IPS-20b (cell line): ENCODE results near the gene TMEM150A.
"Not testable (repeated sequence)": the region's sequence is repeated elsewhere in the genome, so short reads cannot be mapped to it uniquely, and the experiment has no call there.

ENCODE experiments used
- H3K27ac ChIP-seq: one replicate; pipeline ENCODE4 v1.5.1; 2013; ENCODE audit warnings: low read length
- H3K27me3 ChIP-seq: 2 replicates; pipeline ENCODE4 v1.6.1; 2013; ENCODE audit warnings: mild to moderate bottlenecking, low read length, inconsistent platforms; ENCODE audit not compliant: insufficient read depth
- H3K36me3 ChIP-seq: 2 replicates; pipeline ENCODE4 v1.6.1; 2013; ENCODE audit warnings: low read depth, mild to moderate bottlenecking, inconsistent platforms, low read length, moderate library complexity; ENCODE audit not compliant: insufficient read depth
- H3K4me1 ChIP-seq: 2 replicates; pipeline ENCODE4 v1.6.1; 2013; ENCODE audit warnings: mild to moderate bottlenecking, control low read depth, inconsistent platforms, low read length, moderate library complexity; ENCODE audit not compliant: insufficient read depth
- H3K4me3 ChIP-seq: 2 replicates; pipeline ENCODE4 v1.5.1; 2013; ENCODE audit warnings: mild to moderate bottlenecking, low read length, inconsistent platforms
- H3K9ac ChIP-seq: 2 replicates; pipeline ENCODE4 v1.6.1; 2013; ENCODE audit warnings: low read depth, mild to moderate bottlenecking, inconsistent platforms, low read length, moderate library complexity
- H3K9me3 ChIP-seq: 2 replicates; pipeline ENCODE4 v1.6.1; 2013; ENCODE audit warnings: mild to moderate bottlenecking, low read depth, low read length, inconsistent platforms; ENCODE audit not compliant: insufficient read depth

Gene TMEM150A

DNA sequence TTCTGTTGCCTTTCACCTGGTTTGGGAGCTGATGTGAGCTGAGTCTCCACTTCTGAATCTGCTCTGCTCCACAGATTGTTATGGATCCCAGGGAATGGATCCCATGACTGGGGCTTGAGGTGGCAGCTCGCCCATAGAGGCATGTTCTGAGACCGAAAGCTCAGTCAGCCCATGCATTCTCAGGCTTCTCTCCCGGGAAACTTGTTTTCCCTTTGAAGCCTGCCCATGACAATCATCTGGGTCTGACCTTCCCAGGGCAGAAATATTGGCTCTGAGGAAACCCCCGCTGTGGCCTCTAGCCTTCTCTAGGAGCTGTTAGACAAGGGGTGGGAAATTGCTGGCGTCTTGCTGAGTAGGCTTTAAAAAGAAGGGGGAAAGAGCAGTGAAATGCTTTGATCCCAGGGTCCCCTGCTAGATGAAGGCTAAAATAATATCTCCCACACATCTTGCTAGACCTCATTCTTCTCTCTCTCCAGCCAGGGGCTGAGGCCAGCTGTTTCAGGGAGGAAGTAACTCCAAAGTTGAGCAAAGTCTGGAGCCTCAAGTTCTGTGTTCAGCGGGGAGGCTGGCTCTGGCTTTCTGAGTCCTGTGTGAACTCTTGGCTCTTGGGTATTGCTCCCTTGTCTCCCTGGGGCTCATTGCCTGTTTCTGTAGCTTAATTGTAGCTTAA lies 23.1 kb downstream of the TMEM150A start:
- peaks cover 5% of the 10 kb centered on the region; the same call in 1 of the 2 replicates for H3K4me1 ChIP-seq
- H3K36me3 ChIP-seq = peaks cover 4% of the 10 kb centered on the region; the same call in 1 of the 2 replicates
- H3K4me3 ChIP-seq = peak overlapping the region; percentile 73
- peaks cover 10% of the 10 kb centered on the region for H3K27me3 ChIP-seq
- no peak overlapping the region for H3K27ac ChIP-seq
- H3K9ac ChIP-seq = no peak overlapping the region
- no peaks in the 10 kb centered on the region for H3K9me3 ChIP-seq

DNA sequence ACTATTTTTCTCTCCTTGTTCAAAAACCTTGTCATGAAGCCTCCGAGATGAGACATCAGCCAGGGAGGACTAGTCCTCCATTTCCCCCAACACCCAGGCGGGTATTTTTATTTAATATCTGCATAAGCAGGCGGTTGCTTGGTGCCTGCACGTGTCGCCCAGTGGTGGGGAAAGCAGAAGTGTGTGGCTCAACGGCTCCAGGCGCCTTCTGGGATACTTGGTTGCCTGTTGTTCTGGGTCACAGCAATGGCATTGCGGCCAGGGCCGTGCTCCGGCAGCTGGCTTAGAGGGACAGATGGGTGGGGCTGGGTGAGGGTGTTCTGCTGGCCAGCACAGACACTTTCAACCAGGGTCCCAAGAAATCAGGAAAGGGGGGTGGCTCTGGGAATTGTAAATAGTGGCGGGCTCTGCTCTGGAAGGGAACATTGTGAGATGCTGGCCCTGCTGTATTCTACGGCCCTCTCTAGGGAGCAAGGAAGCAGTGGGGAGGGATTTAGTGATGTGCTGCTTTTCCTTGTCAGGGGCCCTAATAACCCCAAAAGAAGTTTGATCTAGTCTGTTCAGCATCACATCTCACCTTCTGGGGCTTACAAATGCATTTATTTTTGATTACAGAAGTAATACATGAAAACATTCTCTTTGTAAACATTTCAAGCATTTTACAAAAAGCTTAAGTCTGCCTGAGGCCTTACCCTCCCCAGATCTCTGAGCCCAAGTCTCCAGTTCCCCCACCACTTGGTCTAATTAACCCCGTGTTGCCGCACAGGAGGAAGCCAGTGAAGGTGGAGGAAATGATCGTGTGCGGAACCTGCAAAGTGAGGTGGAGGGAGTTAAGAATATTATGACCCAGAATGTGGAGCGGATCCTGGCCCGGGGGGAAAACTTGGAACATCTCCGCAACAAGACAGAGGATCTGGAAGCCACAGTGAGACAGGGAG lies 24.0 kb downstream of the TMEM150A start:
- Histone ChIP-seq H3K27me3 (peaks cover 3% of the 10 kb centered on the region), H3K4me3 (peak overlapping the region; percentile 73), H3K9ac (peak overlapping the region; percentile 66; the same call in 1 of the 2 replicates)

DNA sequence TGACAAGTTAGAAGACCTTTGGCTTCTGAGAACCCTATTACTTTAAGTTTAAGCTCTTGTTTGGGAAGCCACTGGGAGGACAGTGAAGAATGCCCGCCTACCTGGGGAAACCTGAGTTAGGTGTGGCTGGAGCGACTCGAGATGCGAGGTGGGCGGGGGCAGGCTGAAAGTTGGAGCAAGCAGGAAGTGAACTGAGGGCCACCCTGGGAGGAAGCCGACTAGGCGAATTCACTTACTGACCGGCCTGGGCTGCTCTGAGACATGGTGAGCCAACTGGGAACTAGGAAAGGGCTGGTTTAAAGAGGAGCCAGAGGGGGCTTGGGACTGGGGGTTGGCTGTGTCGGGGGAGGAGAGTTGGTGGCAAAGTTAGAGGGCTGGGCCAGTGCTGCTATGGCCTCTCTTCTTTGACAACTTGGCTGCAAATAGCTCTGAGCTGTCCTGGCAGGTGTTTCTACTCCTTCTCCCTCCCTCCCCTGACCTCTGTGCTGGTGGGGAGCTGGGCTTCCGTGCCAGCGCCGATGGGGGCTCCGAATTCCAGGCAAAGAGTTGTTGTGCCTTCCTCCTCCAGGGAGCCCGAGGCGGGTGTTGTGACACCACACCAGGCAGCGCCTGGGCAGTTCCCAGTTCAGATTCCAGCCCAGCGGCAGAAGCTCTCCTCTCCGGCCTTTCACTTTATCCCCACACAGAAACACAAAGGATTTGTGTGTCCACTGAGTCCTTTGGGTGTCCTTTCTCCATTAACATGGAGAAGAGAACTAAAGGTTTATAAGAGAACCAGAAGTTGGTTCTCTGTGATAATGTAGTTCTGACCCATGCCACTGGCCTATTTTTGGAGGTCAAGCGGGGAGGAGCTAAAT lies 24.9 kb downstream of the TMEM150A start, which contains the start of gene VAMP8:
Gene VAMP8, plus strand, starts transcription at position 201 of the 857 bp plus-strand sequence. Its CDS starts 61 bp downstream, at position 262.
- H3K27ac ChIP-seq = no peak within 1 kb of the TSS
- H3K36me3 ChIP-seq = peaks cover 4% of the 10 kb centered on the region; the same call in 1 of the 2 replicates
- H3K4me1 ChIP-seq = peaks cover 5% of the 10 kb centered on the region; the same call in 1 of the 2 replicates
- no peaks in the 10 kb centered on the region for H3K9me3 ChIP-seq
- H3K27me3 ChIP-seq = peaks cover 9% of the 10 kb centered on the region
- peak within 1 kb of the TSS; percentile 66; the same call in 1 of the 2 replicates for H3K9ac ChIP-seq
- peak within 1 kb of the TSS; percentile 73 for H3K4me3 ChIP-seq

More for the DNA sequence above, 24.0 kb downstream of the TMEM150A start:
- peaks cover 5% of the 10 kb centered on the region; the same call in 1 of the 2 replicates for H3K4me1 ChIP-seq
- H3K36me3 ChIP-seq = peaks cover 4% of the 10 kb centered on the region; the same call in 1 of the 2 replicates
- no peaks in the 10 kb centered on the region for H3K9me3 ChIP-seq
- no peak overlapping the region for H3K27ac ChIP-seq

DNA sequence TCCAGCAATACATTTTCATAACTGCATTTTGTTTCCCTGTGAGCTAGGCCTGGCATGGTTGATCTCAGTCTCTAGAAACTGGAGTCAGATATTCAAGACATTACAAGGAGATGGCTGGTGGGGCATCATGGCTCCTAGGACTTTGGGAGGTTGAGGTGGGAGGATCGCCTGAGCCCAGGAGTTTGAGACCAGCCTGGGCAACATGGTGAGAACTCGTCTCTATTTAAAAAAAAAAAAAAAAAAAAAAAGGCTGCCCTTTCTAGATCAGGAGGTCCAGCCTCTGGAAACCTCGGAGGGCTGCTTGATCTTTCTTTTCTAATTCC lies 25.5 kb downstream of the TMEM150A start:
- Histone ChIP-seq H3K27me3 (peaks cover 15% of the 10 kb centered on the region), H3K27ac (no peak overlapping the region), H3K9me3 (no peaks in the 10 kb centered on the region), H3K4me3 (peak overlapping the region; percentile 73; the same call in 1 of the 2 replicates), H3K9ac (no peak overlapping the region), H3K4me1 (peaks cover 5% of the 10 kb centered on the region; the same call in 1 of the 2 replicates), H3K36me3 (peaks cover 4% of the 10 kb centered on the region; the same call in 1 of the 2 replicates)

DNA sequence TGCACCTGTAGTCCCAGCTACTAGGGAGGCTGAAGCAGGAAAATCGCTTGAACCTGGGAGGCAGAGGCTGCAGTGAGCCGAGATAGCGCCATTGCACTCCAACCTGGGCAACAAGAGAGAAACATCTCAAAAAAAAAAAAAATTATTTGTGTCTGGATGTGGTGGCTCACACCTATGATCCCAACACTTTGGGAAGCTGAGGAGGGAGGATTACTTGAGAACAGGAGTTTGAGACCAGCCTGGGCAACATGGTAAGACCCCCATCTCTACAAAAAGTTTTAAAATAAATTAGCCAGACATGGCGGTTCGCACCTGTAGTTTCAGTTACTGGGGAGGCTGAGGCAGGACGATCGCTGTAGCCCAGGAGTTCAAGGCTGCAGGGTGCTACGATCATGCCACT lies 26.8 kb downstream of the TMEM150A start:
- peaks cover 5% of the 10 kb centered on the region; the same call in 1 of the 2 replicates for H3K4me1 ChIP-seq
- H3K9me3 ChIP-seq = no peaks in the 10 kb centered on the region
- H3K36me3 ChIP-seq = no peaks in the 10 kb centered on the region
- H3K4me3 ChIP-seq = no peak overlapping the region
- H3K27ac ChIP-seq = no peak overlapping the region
- H3K27me3 ChIP-seq = peaks cover 27% of the 10 kb centered on the region
- H3K9ac ChIP-seq = no peak overlapping the region

DNA sequence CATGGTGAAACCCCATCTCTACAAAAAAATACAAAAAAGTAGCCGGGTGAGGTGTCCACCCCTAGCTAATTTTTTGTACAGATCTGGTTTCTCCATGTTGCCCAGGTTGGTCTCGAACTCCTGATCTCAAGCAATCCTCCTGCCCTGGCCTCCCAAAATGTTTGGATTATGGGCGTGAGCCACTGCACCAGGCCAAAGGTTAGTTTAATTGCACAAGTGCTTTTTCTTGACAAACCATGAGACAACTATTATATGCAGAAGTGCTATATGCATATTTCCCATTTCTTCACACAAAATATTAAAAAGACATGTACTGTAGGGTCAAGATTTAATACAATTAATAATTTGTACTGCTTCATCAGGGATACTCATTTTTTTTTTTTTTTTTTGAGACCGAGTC lies 36.2 kb downstream of the TMEM150A start:
- no peaks in the 10 kb centered on the region for H3K9me3 ChIP-seq
- no peak overlapping the region for H3K27ac ChIP-seq
- no peak overlapping the region for H3K4me3 ChIP-seq
- no peak overlapping the region for H3K9ac ChIP-seq
- no peaks in the 10 kb centered on the region for H3K36me3 ChIP-seq
- peaks cover 26% of the 10 kb centered on the region for H3K27me3 ChIP-seq
- H3K4me1 ChIP-seq = no peaks in the 10 kb centered on the region

DNA sequence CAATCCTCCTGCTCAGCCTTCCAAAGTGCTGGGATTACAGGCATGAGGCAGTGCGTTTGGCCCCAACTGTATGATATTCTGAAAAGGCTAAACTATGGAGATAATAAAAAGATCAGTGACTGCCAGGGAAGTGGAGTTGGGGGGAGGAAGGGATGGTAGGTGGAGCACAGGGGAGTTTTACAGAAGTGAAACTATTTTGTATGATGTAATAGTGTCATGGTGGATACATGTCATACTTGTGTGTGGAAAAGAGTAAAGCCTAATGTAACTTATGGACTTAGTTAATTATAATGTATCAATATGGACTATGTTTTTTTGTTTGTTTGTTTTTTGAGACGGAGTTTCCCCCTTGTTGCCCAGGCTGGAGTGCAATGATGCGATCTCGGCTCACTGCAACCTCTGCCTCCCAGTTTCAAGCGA lies 38.3 kb downstream of the TMEM150A start:
- Histone ChIP-seq H3K9ac (no peak overlapping the region), H3K27ac (no peak overlapping the region)

DNA sequence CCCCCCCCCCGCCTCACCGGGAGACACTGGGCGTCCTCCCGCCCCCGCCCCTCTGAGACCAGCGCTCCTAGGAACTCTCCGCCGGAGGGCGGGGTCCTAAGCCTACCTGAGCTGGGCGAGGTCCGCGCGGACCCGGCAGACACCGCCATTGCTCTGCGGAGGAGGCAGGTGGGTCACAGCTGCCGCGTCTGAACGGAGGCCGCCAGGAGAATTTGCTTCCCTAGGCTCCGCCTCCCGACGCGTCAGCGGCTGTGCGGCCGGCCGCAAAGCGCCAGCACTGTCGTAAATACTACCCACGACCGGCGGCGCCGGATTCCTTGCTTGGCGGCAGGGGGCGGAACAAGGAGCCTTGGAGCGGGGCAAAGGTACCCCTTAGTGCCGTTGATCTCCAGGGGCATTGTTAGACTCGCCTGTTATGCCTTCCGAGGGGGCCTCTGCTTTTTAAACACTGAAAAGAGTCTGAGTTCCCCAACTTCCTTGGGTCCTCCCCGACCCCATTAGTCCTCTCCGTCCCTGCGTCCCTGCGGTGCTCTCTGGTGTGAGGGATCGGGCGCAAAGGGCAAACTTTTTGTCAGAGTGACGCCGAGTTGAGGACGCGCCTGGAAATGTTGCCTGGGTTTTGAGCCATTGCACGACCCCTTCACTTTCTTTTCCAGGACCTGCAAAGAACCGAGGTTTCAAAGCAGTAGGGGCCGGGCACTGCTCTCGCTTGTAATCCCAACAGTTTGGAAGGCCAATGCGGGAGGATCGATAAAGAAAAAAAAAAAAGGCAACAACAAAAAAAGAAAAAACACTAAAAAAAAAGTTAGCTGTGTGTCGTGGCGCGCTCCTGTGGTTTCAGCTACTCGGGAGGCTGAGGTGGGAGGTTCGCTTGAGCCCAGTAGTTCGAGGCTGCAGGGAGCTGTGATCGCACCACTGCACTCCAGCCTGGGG lies 41.0 kb downstream of the TMEM150A start, which contains the start of gene GGCX:
Gene GGCX, minus strand, starts transcription at position 214 of the 933 bp plus-strand sequence. Its CDS starts 65 bp downstream, at position 149.
- Histone ChIP-seq H3K9ac (peak within 1 kb of the TSS; percentile 95), H3K27me3 (no peaks in the 10 kb centered on the region), H3K9me3 (no peaks in the 10 kb centered on the region), H3K27ac (peak within 1 kb of the TSS; percentile 89), H3K4me1 (peaks cover 5% of the 10 kb centered on the region; the same call in 1 of the 2 replicates), H3K36me3 (peaks cover 19% of the 10 kb centered on the region), H3K4me3 (peak within 1 kb of the TSS; percentile 86)

More for the DNA sequence above, 38.3 kb downstream of the TMEM150A start:
- peaks cover 5% of the 10 kb centered on the region; the same call in 1 of the 2 replicates for H3K4me1 ChIP-seq
- H3K36me3 ChIP-seq = no peaks in the 10 kb centered on the region
- peaks cover 5% of the 10 kb centered on the region for H3K27me3 ChIP-seq
- H3K4me3 ChIP-seq = no peak overlapping the region
- no peaks in the 10 kb centered on the region for H3K9me3 ChIP-seq

DNA sequence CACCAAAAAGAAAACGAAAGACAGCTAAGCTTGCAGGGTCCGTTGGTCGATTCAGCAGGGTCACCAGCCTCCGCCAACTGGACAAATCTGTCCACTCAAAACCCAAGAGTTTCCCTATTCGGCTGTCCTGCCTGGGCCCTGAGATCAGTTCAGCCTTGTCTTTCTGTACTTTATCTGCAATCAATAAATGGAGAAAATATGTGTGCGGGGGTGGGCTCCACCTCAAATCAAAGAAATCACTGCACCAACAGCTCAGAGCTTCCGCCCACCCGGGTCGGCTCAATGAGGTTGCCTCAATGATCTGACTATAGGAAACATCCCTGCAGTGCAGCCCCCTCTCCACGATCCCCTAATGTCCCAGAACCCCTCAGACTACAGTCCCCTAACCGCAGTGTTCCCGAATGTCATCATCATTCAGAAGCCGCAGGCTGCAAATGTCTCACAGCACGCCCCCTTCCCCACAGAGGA lies 41.7 kb downstream of the TMEM150A start:
- Histone ChIP-seq H3K9ac (peak overlapping the region; percentile 75; the same call in 1 of the 2 replicates), H3K36me3 (peaks cover 26% of the 10 kb centered on the region), H3K27ac (no peak overlapping the region), H3K9me3 (no peaks in the 10 kb centered on the region), H3K4me3 (peak overlapping the region; percentile 86), H3K27me3 (no peaks in the 10 kb centered on the region), H3K4me1 (peaks cover 5% of the 10 kb centered on the region; the same call in 1 of the 2 replicates)

DNA sequence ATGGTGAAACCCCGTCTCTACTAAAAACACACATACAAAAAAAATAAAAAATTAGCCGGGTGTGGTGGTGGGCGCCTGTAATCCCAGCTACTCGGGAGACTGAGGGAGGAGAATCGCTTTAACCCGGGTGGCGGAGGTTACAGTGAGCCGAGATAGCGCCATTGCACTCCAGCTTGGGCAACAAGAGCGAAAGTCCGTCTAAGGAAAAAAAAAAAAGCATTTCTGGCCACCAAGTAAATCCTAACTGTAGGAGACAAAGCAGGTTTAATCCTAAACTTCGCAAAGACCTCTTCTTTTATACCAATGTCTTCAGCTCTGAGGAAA lies 42.1 kb downstream of the TMEM150A start:
- Histone ChIP-seq H3K4me3 (peak overlapping the region; percentile 86), H3K9ac (peak overlapping the region; percentile 75; the same call in 1 of the 2 replicates), H3K36me3 (peaks cover 30% of the 10 kb centered on the region)
- H3K9me3 ChIP-seq, H3K4me1 ChIP-seq, H3K27ac ChIP-seq, H3K27me3 ChIP-seq: not testable (repeated sequence)
